GM21447 (cell line): Measurements from ENCODE around the gene CLEC16A.
A peak's percentile ranks its signal among the peaks of the same experiment; 100 is the strongest.
"Not testable (repeated sequence)": the region's sequence is repeated elsewhere in the genome, so short reads cannot be mapped to it uniquely, and the experiment has no call there.

Source experiments
- ATAC-seq: cut with Tn5 transposase; IDR thresholded peaks from one replicate; pipeline ENCODE4 v1.9.1; 2021; ENCODE audit not compliant: unreplicated experiment

CLEC16A gene

DNA sequence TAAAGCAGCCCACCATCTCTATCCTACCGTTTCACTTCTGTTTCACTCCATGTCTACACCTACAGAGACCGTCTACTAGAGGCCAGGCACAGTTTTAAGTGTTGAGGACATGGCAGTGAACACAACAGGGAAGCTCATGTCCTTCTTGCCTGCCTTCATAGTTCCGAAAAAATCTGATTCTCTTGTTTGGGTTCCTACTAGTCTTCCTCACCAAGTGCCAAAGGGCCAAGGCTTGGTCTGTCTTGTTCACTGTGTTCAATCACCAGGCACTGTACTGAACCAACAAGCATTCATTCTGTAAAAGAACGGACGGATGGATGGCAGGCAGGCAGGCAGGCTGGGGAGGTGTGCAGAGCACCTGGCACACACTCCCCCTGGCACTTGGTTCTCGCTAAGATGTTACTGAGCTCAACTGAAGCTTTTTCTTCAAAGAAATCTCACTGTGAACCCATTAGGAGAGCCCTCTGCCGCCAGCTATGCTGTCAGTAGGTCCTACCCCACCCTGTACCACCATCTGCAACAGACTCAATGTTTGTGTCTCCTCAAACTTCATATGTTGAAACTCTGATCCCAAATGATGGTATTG, 4.6 kb upstream of the CLEC16A start:
- ATAC-seq, result no peak

DNA sequence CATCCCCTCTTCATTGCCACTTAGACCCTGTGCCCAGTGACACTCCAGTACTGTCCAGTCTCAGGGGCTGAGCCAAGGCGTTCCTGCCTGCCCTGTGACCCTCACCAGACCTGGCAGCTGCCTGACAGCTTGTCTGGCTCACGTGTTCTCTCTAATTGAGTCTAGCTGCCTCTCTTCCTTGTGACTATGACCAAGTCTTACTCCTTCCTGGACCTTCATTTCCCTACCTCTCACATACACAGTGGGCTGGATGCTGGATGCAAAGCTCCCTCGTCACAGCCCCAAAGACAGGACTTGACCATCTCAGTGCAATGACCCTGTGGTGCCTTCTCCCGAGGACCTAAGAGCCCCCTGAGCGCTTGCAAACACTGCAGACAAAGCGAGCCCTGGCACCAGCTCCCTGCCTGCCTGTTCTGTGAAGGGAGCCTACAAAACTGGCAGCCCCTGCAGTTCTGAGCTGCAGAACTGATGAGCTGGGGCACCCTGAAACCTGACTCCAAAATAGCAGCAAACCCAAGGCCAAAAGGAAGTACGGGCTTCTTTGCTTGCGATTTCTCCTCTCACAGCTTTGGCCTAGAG, 3.8 kb upstream of the CLEC16A start:
- no peak for ATAC-seq

DNA sequence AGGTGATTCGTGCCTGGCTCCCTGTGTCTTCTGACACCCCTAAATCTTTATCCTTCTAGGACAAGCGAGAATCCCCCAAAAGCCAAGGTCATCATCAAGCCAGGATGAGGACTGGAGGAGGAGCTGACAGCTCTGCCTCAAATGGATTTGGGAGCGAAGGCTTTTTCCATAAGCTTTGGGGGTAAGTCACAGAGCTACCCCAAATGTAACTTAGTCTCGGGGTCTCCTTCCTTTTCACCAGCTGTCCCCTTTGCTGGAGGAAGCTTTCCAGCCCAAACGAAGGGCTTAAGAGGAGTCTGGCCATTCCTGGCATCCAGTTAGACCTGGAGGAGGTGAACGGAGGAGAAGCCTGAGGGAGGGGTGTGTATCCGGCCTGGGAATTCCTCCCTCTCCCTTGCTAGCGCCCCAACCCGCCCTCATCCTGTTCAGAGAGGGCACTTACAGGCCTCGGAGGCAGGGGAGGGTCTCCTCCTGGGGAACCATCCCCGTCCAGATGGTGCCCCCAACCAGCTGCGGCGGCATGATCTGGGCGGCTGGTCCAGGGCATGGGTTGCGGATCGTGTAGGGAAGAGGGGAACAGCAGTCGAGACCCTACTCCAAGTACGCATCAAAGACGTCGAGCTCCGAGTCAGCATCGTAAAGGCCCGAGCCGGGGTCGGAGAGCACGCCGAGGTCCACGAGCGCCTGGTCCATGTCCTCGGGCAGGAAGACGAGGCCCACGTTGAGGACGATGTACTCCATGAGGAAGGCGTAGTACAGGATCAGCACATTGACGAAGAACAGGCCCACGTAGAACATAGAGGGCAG, 3.0 kb upstream of the CLEC16A start:
- ATAC-seq, result no peak

DNA sequence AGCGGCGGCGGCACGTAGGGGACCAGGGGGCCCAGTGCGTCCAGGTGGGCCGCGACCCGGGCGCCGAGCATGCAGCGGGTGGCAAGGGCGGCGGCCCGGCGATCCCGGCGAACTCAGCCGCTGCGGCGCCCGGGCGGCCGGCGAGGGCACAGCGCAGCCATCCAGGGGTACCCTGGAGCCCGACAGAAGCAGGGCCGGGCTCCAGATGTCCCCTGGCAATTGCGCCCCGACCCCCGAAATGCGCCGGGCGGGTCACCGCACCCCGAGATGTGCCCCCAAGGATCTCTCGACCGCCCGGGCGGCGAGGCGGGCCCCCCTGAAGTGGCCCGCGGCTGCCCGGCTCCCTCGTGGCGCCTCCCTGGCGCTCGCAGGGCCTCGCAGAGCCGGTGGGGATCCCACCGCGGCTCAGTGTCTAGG, 2.4 kb upstream of the CLEC16A start:
- not testable (repeated sequence) for ATAC-seq

DNA sequence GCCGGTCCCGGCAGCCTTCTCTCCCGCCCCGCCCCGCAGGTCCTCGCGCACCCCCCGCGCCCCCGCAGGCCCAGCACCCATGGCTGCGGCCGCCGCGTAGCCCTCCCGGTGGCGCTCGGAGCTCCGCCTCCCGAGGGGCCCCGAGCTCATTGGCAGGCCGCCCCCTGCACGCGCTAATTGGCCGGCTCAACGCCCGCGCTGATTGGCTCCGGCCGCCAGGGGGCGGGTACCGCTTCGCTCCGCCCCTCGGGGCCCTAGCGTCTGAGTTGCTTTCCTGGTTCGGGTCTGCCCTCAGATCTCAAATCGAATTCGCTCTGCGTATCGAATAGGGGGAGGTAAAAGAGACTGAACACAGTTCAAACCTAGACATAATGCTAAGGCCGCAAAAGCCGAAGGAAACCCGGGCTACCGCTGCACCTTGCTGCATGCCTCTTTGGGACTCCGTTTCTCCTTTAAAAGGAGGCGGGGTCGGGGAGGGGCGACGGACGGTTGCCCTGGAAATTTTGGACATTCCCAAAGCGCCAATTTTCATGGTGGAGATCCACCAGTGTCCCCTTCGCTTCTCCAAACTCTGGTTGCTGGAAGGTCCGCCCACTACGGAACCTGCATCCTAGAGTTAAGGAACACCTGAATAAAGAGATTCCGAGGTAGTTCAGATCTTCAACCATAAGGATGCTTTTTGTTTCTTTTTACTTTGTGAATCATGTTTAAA, 1.9 kb upstream of the CLEC16A start, which contains the start of gene DEXI:
DEXI (minus strand) TSS at position 117 of the 712 bp plus-strand sequence. CDS start 463 bp downstream, outside the sequence.
- ATAC-seq, result peak; percentile 52

DNA sequence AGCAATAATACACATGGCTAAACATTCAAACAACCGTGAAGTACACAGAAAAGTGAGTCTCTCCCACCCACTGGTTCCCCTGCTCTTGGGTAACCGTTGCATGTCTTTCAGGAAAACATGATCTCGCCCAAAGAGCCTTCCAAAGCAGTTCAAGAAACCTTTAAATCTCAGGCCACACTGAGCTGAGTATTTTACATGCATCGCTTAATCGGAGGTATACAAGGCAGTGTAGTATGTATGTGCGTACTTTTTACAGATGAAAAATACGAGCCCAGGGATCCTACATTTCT, 1.4 kb upstream of the CLEC16A start:
- ATAC-seq, result no peak

DNA sequence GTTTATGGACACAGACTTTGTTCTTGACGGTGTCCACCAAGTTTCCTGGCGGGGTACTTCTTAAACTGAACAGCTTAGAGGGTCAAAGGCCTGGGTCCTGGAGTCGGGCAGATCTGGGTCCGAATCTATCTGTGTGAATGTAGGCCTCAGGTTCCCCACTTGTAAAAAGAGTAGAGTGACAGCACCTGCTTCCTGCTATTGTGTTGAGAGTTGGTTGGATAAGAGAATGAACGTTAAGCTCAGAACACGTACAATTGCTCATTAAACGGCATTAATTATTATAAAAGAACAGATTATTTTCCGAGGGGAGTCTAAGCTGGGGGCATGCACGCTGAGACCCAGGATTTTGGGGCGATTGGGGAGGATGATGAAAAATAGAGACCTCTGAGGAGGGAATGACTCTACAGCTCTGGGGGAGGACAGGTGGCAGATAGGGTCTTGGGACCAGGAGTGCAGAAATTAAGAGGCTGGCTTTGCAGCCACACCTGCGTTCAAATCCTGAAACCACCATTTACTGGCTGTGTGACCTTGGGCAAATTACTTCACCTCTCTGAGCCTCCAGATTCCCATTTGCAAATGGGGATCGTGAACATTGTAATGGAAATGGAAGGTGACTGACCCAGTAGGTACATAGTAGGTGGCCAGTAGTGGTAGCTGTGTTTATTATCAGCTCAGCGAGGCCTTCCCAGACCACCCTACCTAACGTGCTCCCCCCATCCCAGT, 862 bp downstream of the CLEC16A start:
- no peak for ATAC-seq

DNA sequence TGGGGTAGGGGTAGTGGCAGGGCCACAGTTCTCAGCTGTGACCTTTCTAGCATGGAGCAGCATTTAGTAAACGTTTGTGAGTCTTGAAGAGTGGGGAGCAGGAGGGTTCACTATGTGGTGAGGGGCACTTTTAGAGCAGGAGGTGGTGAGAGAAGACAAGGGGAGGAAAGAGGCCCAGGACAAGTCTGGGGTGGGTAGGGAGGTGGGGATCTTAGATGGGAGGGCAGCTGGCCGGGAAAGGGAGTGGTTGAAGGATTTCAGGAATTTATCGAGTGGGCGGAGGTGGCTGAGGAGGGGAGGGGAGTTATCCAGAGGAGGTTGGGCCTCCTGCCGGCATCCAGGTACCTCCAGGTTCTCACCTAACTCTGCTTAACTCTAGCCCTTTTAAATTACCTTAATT, 1.9 kb downstream of the CLEC16A start:
- ATAC-seq, result no peak

DNA sequence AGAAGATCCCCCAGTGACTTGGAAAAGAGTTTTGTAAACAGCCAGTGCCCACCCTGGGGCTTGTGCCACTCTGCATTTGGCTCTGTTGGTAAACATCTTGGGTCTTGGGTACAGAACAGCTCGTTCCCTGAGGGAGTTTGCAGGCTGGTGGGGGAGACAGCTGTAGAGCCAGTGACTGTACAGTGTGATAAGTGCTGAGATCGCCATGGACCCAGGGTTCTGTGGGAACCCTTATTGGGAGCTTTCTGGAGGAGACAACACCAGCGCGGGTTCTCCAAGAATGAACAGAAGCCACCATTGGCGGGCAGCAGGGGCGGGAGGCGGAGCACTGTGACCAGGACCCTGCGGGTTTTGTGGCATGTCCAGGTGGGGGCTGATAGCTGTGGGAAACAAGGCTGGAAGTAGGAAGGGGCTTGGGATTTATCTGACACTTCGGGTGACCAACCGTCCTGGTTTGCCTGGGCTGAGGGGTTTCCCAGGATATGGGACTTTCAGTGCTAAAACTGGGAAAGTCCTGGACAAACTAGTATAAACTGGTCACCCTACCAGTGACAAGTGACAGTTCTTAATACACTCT, 2.9 kb downstream of the CLEC16A start:
- ATAC-seq, result no peak

DNA sequence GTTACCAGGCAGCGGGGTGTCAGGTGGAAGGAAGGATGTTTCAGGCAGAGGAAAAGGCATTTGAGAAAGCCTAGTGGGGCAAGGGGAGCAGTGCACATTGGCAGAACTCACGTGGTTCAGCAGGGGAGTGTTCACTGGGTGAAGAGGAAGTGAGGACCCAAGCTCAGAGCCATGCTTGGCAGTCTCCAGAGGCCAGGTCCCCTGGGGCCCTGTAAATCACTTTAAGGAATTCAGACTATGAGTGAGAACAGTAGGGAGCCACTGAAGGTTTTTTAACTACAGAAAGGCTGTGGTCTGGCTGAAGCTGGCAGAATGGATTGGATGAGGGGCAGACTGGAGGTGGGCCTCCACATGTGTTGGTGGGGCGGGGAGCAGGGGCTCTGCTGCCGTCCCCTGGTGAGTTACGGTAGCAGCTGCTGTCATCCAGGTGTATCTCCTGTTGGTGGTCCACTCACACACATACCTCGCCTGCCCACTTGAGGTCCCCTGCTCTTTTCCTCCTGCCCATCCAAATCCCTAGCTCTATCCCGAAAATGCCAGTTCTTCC, 5.1 kb downstream of the CLEC16A start:
- peak; percentile 81 for ATAC-seq

DNA sequence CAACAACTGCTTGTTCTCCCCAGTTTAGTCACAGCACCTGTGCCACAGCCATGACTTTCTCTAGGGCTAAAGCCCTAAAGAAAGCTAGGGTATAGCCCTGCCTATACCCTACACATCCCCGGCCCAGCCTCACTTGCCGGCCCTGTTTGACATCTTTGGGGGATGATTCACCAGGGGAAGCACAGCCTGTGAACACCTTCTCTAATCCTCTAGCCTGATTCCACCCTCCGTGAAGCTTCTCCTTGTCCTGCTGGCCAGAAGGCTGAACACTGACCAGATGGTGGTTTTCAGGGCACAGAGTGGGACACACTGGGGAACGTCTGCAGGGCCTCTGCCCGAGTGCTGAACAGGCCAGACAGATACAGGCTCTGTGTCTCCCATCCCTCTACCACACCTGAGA, 6.0 kb downstream of the CLEC16A start:
- ATAC-seq, result no peak

DNA sequence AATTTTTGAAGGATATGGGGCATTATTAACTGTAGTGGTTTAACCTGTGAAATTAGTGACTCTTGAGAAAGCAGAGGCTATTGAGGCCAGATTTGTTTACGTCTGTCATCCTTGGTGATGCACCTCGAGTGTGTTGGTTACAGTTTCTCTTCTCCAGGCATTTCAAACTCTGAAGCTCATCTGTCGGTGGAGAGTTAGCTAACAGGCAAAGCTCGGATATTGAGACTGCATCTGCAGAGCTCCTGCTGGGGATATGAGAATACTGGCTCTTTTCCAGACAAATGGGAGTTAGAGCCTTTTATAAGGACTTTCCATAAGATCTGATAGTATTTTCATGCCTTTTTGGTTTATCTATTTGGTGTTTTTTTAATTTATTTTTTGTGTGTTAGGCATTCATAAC, 6.7 kb downstream of the CLEC16A start:
- ATAC-seq, result no peak

DNA sequence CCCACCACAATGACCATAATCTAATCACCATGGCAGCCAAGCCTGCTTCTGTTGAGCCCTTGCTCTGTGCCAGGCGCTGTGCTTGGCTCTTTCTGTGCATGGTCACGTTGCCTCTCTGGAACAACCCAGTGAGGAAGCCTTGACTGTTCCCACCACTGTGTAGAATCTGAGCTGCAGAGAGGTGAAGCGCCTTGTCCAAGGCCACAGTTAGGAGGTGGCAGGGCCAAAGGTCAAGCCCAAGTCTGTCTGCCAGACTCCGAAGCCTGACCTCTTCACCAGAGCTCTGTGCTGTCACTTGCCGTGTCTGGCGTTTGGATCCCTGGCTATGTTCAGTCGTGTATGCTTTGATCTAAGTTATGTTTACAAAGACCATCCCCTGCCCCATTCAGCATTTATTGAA, 10.5 kb downstream of the CLEC16A start:
- ATAC-seq, result no peak

DNA sequence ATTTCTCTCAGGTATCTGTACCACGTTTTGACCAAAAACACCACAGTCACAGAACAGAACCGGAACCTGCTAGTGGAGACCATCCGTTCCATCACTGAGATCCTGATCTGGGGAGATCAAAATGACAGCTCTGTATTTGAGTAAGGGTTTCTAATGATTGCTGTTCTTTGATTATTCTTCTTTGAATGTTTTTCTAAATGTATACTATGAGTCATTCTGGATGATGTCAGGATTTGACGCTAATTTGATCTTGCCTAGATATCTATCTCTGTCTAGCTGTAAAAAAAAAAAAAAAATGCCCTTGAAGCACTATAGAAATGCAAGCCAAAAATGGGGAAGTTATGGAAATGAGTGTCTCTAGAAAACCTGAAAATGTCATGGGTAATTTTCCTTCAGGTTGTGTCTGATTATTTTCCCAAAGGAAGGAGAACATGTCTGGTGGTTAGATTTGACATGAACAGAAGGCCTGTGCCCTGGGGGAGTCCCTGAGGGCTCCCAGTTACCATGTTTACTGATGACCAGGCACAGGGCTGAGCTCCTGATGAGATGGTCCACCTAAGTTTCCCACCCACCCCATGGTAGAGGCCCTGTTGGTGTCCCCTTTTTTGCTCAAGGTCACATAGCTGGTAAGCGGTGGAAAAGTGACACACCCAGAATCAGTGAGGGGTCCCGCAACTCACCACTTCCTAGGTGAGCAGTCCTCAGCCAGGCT, 13.6 kb downstream of the CLEC16A start:
- no peak for ATAC-seq

DNA sequence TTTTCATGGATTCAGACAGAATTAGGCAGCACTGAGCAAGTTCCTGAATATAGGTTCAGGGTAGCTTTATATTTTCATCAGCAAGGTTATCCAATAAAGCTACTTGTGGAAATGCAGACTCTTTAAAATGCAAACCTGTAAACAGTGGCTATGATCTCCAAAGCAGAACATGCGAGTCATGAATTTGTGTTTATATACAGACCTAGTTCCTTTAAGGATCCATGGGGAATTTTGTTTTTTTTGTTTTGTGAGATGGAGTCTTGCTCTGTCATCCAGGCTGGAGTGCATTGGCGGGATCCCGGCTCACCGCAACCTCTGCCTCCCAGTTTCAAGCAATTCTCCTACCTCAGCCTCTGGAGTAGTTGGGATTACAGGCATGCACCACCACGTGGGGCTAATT, 14.8 kb downstream of the CLEC16A start:
- ATAC-seq, result no peak

DNA sequence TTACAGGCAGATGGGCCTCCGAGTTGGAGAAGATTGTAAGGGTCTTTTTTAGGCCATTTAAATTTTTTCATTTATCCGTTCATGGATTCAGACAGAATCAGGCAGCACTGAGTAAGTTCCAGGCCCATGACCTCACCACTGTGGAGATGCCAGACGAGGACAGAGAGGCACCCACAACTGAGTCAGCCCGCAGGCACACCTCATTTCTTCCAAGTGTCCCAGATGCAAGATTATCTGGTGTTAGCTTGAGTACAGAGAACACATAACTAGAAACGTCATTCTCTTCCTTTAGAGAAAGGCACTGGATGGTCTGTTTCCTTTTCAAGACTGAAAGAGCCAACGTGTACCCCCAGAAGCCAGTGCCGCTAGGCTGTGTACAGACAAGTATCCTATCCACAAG, 16.9 kb downstream of the CLEC16A start:
- no peak for ATAC-seq

DNA sequence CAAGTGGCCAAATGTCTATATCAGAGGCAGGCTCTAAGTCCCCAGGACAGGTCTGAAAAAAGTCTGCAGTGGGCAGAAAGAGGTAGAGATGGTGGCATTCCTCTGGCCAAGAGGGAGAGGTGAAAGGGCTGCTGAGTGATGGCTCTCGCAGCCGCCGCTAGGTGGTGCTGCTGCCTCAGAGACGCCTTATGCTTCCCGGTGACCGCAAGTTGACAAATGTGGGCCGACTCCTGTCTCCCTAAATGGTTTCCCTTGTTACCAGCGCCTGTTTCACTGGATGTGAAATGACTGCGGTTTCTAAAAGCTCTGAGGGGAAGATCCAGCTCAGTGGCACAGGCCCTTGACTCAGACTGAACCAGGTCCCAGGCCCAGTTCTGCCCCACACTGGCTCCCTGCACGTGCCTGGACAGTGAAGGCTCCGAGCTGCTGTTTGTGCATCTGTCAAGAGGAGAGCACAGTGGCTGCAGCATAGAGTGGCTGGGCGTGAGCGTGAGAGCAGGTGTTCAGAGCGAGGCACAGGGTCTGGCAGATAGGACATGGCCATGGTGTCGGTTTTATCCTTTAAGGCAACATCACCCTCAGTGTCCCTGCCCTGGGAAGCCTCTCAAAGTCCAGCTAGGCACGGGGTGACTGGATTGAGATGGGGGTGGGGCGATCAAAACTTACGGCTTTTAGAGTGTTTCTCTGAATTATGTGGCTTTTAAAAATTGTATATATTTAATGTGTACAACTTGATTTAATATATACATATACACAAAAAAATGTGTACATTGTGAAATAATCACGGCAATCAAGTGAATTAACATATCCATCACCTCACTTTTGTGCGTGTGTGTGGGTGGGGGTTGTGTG, 19.9 kb downstream of the CLEC16A start:
- peak; percentile 41 for ATAC-seq

DNA sequence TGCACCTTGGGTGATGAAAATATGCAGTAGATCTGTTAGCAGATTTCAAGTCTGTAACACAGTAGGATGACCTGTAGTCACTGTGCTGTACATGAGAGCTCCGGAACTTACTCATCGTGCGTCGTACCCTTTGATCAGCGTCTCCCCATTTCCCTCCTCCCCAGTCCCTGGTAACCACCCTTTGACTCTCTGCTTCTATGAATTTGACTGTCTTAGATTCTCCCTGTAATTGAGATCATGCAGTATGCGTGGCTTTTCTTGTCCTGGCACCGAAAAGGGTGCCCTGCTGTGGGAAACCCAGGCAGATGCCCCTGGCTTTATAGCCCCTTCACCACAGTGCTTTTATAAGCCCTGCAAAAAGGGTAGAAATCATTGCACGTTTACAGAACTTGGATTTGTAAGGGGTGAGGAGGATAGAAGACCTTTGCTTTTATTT, 20.5 kb downstream of the CLEC16A start:
- peak; percentile 52 for ATAC-seq
